Motor neuron (in vitro differentiated cells): ENCODE data around the gene BAIAP2L2. TPM values are rescaled to one million over a fixed set of nuclear protein-coding genes. Genes with fewer than 3 reads are reported as not detected.

Experiments
- ATAC-seq, 8 experiments: fragments of 200-7000 bp; cut with Tn5 transposase; replicated peaks in 6 of 8; 2 replicates each; pipeline ENCODE4 v1.8.0; 2021; ENCODE audit warnings: mild to moderate bottlenecking in 8 of 8, moderate library complexity in 8 of 8
- H3K27ac ChIP-seq, 2 donors: fragments of 250-450 bp; sonication (Bioruptor Pico); 2 replicates each; pipeline ENCODE4 v1.9.0; 2021; ENCODE audit warnings: antibody characterized with exemption in 2 of 2, mild to moderate bottlenecking in 2 of 2, moderate library complexity in 1 of 2
- H3K4me1 ChIP-seq, 2 donors: fragments of 250-450 bp; sonication (Bioruptor Pico); replicated peaks in 1 of 2; 2 replicates each; pipeline ENCODE4 v1.6.1; 2021; ENCODE audit warnings: antibody characterized with exemption in 2 of 2, mild to moderate bottlenecking in 2 of 2, moderate library complexity in 1 of 2
- H3K4me3 ChIP-seq, 5 donors: fragments of 250-450 bp; sonication (Bioruptor Pico); 2 replicates each; pipeline ENCODE4 v1.9.0; 2021; ENCODE audit warnings: antibody characterized with exemption in 5 of 5, mild to moderate bottlenecking in 5 of 5, moderate library complexity in 4 of 5
- WGBS, 10 experiments: fragments of 450-650 bp; shearing (Covaris generic); methylation state at CpG; one replicate each; pipeline ENCODE4 v1.0.0; 2022; 5-methylcytosine and 5-hydroxymethylcytosine counted together
- in situ Hi-C, 9 experiments: fragments of 400-800 bp; cut with MboI; loops; one replicate each; pipeline ENCODE4 v1.15.0; 2021; ENCODE audit warnings: low sequenced_read_pairs in 9 of 9, low pct_unique_long_range_greater_than_20kb in 2 of 9; ENCODE audit not compliant: unreplicated experiment in 9 of 9
- total RNA-seq, 8 experiments: library from RNA; unstranded; fragments of 300-600 nt; gene quantifications; 2 replicates each; pipeline versions ENCODE4 v1.2.3 to v1.2.4, GENCODE V29; 2022

Gene BAIAP2L2
- total RNA-seq, 8 experiments from 2014 or later = 0.21 to 4.2 (median 0.75) TPM

GRCh38 chr22:38056969-38057891 lies 53.3 kb downstream of the BAIAP2L2 start, which contains the start of gene PICK1:
Gene PICK1, plus strand, starts transcription at chr22:38057404. Its CDS starts 406 bp downstream, at chr22:38057810.
- ATAC-seq = peak; percentile 91 to 93 (median 93)
- H3K4me3 ChIP-seq = peak within 1 kb of the TSS; percentile 43 to 84 (median 48)
- H3K4me1 ChIP-seq = peaks cover 8 to 10% of the 10 kb centered on the region in 2 donors
- 0 to 60% (median 4%) methylated on average over 1 to 26 of the region's 47 CpGs; no CpG with 5 or more reads in 3 of the 10 experiments for WGBS, 10 experiments
- in situ Hi-C loops = loop anchor here in 5 of 9 experiments (25.0 kb wide), 2 partner anchors 505 to 530 kb away; partner anchors contain the start of gene DMC1 (in 3 of the 5)
- H3K27ac ChIP-seq = peak within 1 kb of the TSS; percentile 57 to 73

- ATAC-seq = peak; percentile 58 to 78 (median 62)
- WGBS, 10 experiments = 3 to 80% (median 32%) methylated on average over 1 to 11 of the region's 30 CpGs; no CpG with 5 or more reads in 2 of the 10 experiments
- Histone ChIP-seq H3K4me3 (no peak overlapping the region), H3K27ac (no peak overlapping the region), H3K4me1 (peaks cover 3 to 6% of the 10 kb centered on the region in 2 donors)
- in situ Hi-C loops = loop anchor here in 5 of 9 experiments (25.0 kb wide), 2 partner anchors 510 to 535 kb away; partner anchors contain the start of gene DMC1 (in 3 of the 5)
These were observed 58.3 kb downstream of the BAIAP2L2 start for GRCh38 chr22:38051900-38052862.

DNA sequence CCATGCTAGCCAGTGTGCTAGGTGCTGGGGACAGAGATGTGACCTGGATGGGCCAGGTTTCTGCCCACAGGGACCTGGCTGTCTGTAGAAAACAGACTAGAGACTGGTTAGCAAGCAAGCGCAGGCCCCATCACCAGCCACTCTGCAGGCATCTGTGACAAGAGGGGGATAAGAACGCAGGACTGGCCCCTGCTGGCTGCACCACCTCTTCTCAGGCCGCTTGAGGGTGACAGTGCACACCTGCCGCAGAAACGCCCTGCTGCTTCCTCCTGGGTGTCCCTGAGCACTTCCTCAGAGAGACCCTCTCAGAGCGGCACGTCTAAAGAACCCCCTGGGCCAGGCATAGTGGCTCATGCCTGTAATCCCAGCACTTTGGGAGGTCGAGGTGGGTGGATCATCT lies 59.2 kb downstream of the BAIAP2L2 start:
- in situ Hi-C loops = loop anchor here in 5 of 9 experiments (25.0 kb wide), 2 partner anchors 511 to 536 kb away; partner anchors contain the start of gene DMC1 (in 3 of the 5)
- Histone ChIP-seq H3K4me1 (peaks cover 2 to 5% of the 10 kb centered on the region in 2 donors), H3K4me3 (no peak overlapping the region), H3K27ac (no peak overlapping the region)
- WGBS, 10 experiments = 0 to 93% (median 83%) methylated on average over 1 to 3 of the region's 8 CpGs; no CpG with 5 or more reads in 7 of the 10 experiments
- ATAC-seq = no peak

DNA sequence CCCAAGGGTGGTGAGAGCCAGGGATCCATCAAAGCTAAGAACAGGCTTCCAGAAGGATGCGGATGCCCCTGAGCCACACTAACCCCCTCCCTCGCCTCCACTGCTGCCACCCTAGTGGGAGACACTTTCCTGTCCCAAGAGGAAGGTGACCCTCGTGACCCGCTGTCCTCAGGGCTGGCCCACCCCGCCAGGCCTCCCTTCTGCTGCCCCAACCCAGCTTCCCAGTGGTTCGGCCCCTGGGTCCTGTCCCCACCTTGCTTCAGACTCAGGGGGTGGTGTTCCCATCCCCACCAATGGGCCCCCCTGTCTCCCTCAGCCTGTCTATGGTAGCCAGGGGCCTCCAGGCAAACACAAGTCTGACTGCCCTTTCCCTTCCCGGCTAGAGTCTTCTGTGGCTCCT lies 59.8 kb downstream of the BAIAP2L2 start:
- no peak for ATAC-seq
- Histone ChIP-seq H3K4me3 (no peak overlapping the region), H3K4me1 (peaks cover 2 to 9% of the 10 kb centered on the region in 2 donors), H3K27ac (no peak overlapping the region)
- in situ Hi-C loops = loop anchor here in 5 of 9 experiments (25.0 kb wide), 2 partner anchors 512 to 537 kb away; partner anchors contain the start of gene DMC1 (in 3 of the 5)
- WGBS, 10 experiments = 100% methylated on average over 1 of the region's 7 CpGs; no CpG with 5 or more reads in 9 of the 10 experiments

- in situ Hi-C loops = loop anchor here in 5 of 9 experiments (25.0 kb wide), 2 partner anchors 512 to 537 kb away; partner anchors contain the start of gene DMC1 (in 3 of the 5)
- Histone ChIP-seq H3K4me1 (peaks cover 2 to 9% of the 10 kb centered on the region in 2 donors), H3K27ac (no peak overlapping the region), H3K4me3 (no peak overlapping the region)
- 40 to 87% (median 76%) methylated on average over 1 to 8 of the region's 20 CpGs; no CpG with 5 or more reads in 4 of the 10 experiments for WGBS, 10 experiments
- no peak for ATAC-seq
These were observed 60.5 kb downstream of the BAIAP2L2 start for GRCh38 chr22:38049812-38050619.

GRCh38 chr22:38046070-38046748 lies 64.3 kb downstream of the BAIAP2L2 start:
- in situ Hi-C loops = no loop called here
- ATAC-seq = peak in 5 of 8 experiments; percentile 17 to 26 (median 20)
- peaks cover 2 to 9% of the 10 kb centered on the region in 2 donors for H3K4me1 ChIP-seq
- 18 to 100% (median 60%) methylated on average over 1 to 5 of the region's 14 CpGs; no CpG with 5 or more reads in 2 of the 10 experiments for WGBS, 10 experiments
- H3K27ac ChIP-seq = no peak overlapping the region
- no peak overlapping the region for H3K4me3 ChIP-seq

- H3K27ac ChIP-seq = no peak overlapping the region
- H3K4me1 ChIP-seq = peaks cover 2 to 9% of the 10 kb centered on the region in 2 donors
- ATAC-seq = peak in 1 of 8 experiments; percentile 3
- in situ Hi-C loops = no loop called here
- 74 to 100% (median 91%) methylated on average over 1 to 10 of the region's 16 CpGs; no CpG with 5 or more reads in 2 of the 10 experiments for WGBS, 10 experiments
- no peak overlapping the region for H3K4me3 ChIP-seq
These were observed 67.1 kb downstream of the BAIAP2L2 start for GRCh38 chr22:38043151-38044039.

DNA sequence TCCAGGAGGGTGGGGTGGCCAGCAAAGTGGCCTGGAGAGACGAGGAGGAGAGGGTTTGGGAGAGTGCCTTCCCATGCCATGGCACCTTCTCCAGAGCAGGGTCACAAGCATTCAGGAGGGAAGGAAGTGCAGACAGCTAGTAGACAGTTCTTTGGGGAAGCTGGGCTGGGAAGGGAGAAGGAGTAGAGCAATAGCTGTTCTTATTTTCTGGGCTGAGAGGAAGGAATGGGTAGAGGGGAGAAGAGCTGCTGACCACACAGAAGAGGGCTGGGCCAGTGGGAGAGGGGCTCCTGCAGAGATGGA lies 68.0 kb downstream of the BAIAP2L2 start:
- H3K4me3 ChIP-seq = no peak overlapping the region
- 0% methylated on average over 1 of the region's 1 CpG; no CpG with 5 or more reads in 9 of the 10 experiments for WGBS, 10 experiments
- in situ Hi-C loops = no loop called here
- H3K27ac ChIP-seq = no peak overlapping the region
- peaks cover 2 to 9% of the 10 kb centered on the region in 2 donors for H3K4me1 ChIP-seq
- peak in 1 of 8 experiments; percentile 3 for ATAC-seq

DNA sequence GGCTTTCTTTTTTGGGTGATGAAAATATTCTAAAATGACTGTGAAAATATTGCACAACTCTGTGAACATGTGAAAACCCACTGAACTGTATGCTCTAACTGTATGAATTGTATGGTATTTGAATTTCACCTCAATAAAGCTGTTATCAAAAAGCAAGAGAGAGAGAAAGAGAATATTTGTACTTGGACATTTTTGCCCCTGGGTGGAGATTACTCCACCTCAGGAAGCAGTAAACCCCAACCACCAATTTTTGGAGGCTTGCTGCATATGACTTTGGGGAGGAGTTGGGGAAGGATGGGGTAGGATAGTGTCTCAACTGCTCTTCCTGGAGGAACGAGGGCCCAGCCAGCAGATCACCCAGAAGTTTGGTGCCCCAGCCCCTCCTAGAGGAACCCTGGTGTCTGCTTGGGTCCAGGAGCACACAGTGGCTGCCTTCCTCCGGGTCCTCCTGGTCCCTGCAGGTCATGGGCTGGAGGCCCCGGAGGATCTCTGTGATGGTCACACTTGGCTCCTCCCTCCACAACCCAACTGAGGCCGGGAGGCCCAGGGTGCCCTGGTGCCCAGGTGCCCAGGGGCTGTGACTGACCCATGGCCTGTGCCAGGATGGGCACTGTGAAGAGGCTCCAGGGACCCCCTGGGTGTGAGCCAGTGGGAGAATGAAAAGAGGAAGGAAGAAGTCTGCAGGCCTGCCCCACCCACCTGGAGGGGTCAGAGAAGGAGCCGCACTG lies 68.6 kb downstream of the BAIAP2L2 start:
- WGBS, 10 experiments = 20% methylated on average over 2 of the region's 5 CpGs; no CpG with 5 or more reads in 8 of the 10 experiments
- in situ Hi-C loops = no loop called here
- Histone ChIP-seq H3K4me3 (no peak overlapping the region), H3K4me1 (peaks cover 2 to 9% of the 10 kb centered on the region in 2 donors), H3K27ac (no peak overlapping the region)
- peak in 1 of 8 experiments; percentile 11 for ATAC-seq
